HG02623 (cell line): ENCODE measurements around the gene AARS2.
"Not testable (repeated sequence)": the region's sequence is repeated elsewhere in the genome, so short reads cannot be mapped to it uniquely, and the experiment has no call there.

Experiments used
- ATAC-seq: cut with Tn5 transposase; IDR thresholded peaks from one replicate; pipeline ENCODE4 v1.9.1; 2021; ENCODE audit warnings: moderate library complexity; ENCODE audit not compliant: unreplicated experiment

The AARS2 gene

GRCh38 chr6:44332585-44332984, 19.4 kb upstream of the AARS2 start:
- no peak for ATAC-seq

- ATAC-seq, result no peak
These were observed 16.7 kb upstream of the AARS2 start for GRCh38 chr6:44329858-44330257.

- ATAC-seq, result not testable (repeated sequence)
These were observed 15.1 kb upstream of the AARS2 start for GRCh38 chr6:44328203-44328602.

GRCh38 chr6:44327760-44328159, 14.6 kb upstream of the AARS2 start:
- ATAC-seq, result no peak

GRCh38 chr6:44327096-44327495, 13.9 kb upstream of the AARS2 start:
- no peak for ATAC-seq

- no peak for ATAC-seq
These were observed 8.1 kb upstream of the AARS2 start for GRCh38 chr6:44321210-44321609.

GRCh38 chr6:44317136-44317631, 4.0 kb upstream of the AARS2 start:
- not testable (repeated sequence) for ATAC-seq

GRCh38 chr6:44316481-44316880, 3.3 kb upstream of the AARS2 start:
- ATAC-seq, result no peak

GRCh38 chr6:44315951-44316350, 2.8 kb upstream of the AARS2 start:
- no peak for ATAC-seq

GRCh38 chr6:44315516-44315915, 2.4 kb upstream of the AARS2 start:
- ATAC-seq, result no peak

- not testable (repeated sequence) for ATAC-seq
These were observed 1.5 kb upstream of the AARS2 start for GRCh38 chr6:44314657-44315056.

GRCh38 chr6:44311767-44312166, 1.4 kb downstream of the AARS2 start:
- no peak for ATAC-seq

- no peak for ATAC-seq
These were observed 1.8 kb downstream of the AARS2 start for GRCh38 chr6:44311304-44311703.

GRCh38 chr6:44310241-44310640, 2.9 kb downstream of the AARS2 start:
- no peak for ATAC-seq

- ATAC-seq, result no peak
These were observed 3.5 kb downstream of the AARS2 start for GRCh38 chr6:44309631-44310030.

- ATAC-seq, result no peak
These were observed 4.1 kb downstream of the AARS2 start for GRCh38 chr6:44309092-44309491.

- ATAC-seq, result no peak
These were observed 5.9 kb downstream of the AARS2 start for GRCh38 chr6:44307217-44307616.

GRCh38 chr6:44306710-44307109, 6.4 kb downstream of the AARS2 start:
- ATAC-seq, result no peak

- ATAC-seq, result no peak
These were observed 7.9 kb downstream of the AARS2 start for GRCh38 chr6:44305200-44305725.

- no peak for ATAC-seq
These were observed 8.6 kb downstream of the AARS2 start for GRCh38 chr6:44304282-44305199.

GRCh38 chr6:44303842-44304241, 9.3 kb downstream of the AARS2 start:
- no peak for ATAC-seq

- ATAC-seq, result no peak
These were observed 10.3 kb downstream of the AARS2 start for GRCh38 chr6:44302856-44303255.
